Spleen (tissue), 11 donors: ENCODE data around the gene PROM2. TPM values are rescaled to one million over a fixed set of nuclear protein-coding genes. Genes with fewer than 3 reads are reported as not detected.

Source experiments
- DNase-seq: peaks from one replicate; pipeline ENCODE4 v3.0.0-alpha.2; 2020
- H3K27ac ChIP-seq, 8 donors: fragments of 200-600 bp; sonication (generic) in 7 of 8; 1 replicate in 4 of 8; 2 replicates in 4 of 8; pipeline versions ENCODE4 v1.5.0 to v1.8.0; 2016 to 2021; ENCODE audit warnings: inconsistent platforms in 4 of 8, mild to moderate bottlenecking in 4 of 8, moderate library complexity in 1 of 8
- H3K27me3 ChIP-seq, 7 donors: fragments of 200-600 bp; sonication (generic) in 6 of 7; replicated peaks in 1 of 7; 1 replicate in 4 of 7; 2 replicates in 3 of 7; pipeline versions ENCODE4 v1.5.0 to v1.8.0; 2016 to 2021; ENCODE audit warnings: inconsistent platforms in 3 of 7, mild to moderate bottlenecking in 1 of 7
- H3K36me3 ChIP-seq, 6 donors: fragments of 200-600 bp; sonication (generic) in 5 of 6; 1 replicate in 4 of 6; 2 replicates in 2 of 6; pipeline versions ENCODE4 v1.5.0 to v1.8.0; 2016 to 2021; ENCODE audit warnings: inconsistent platforms in 2 of 6
- H3K4me1 ChIP-seq, 6 donors: fragments of 200-600 bp; sonication (generic) in 5 of 6; 1 replicate in 3 of 6; 2 replicates in 3 of 6; pipeline versions ENCODE4 v1.5.0 to v1.8.0; 2016 to 2021; ENCODE audit warnings: inconsistent platforms in 3 of 6
- H3K4me3 ChIP-seq, 8 donors: fragments of 200-600 bp; sonication (generic) in 7 of 8; 1 replicate in 4 of 8; 2 replicates in 4 of 8; pipeline versions ENCODE4 v1.5.0 to v1.8.0; 2016 to 2021; ENCODE audit warnings: inconsistent platforms in 4 of 8, mild to moderate bottlenecking in 4 of 8, moderate library complexity in 2 of 8
- H3K9me3 ChIP-seq, 8 donors: fragments of 200-600 bp; sonication (generic) in 7 of 8; 1 replicate in 4 of 8; 2 replicates in 4 of 8; pipeline versions ENCODE4 v1.5.0 to v1.8.0; 2016 to 2021; ENCODE audit warnings: inconsistent platforms in 4 of 8
- CTCF ChIP-seq, 11 experiments: fragments of 200-600 bp in 7 of 11; fragments of 450-650 bp in 4 of 11; sonication (generic) in 4 of 11; IDR thresholded peaks in 8 of 11; conservative IDR thresholded peaks in 3 of 11; 1 replicate in 7 of 11; 2 replicates in 4 of 11; pipeline versions ENCODE4 v1.4.0 to v1.8.0; 2016 to 2021; ENCODE audit warnings: antibody characterized with exemption in 11 of 11, inconsistent platforms in 4 of 11, mild to moderate bottlenecking in 1 of 11
- POLR2A ChIP-seq, 3 donors: fragments of 450-650 bp; IDR thresholded peaks; one replicate each; pipeline ENCODE4 v1.5.1; 2017; ENCODE audit warnings: antibody characterized with exemption in 3 of 3, mild to moderate bottlenecking in 1 of 3
- POLR2AphosphoS5 ChIP-seq, 3 donors: sonication (generic); formaldehyde crosslinking; IDR thresholded peaks; one replicate each; pipeline ENCODE4 v1.5.1; 2017; ENCODE audit warnings: antibody characterized with exemption in 3 of 3
- WGBS, 5 donors: extraction: QIAGEN DNeasy Blood & Tissue Kit in 3 of 5; methylation state at CpG; one replicate each; pipeline versions ENCODE4 v1.1.5 to v1.1.7; 2013 to 2018; 5-methylcytosine and 5-hydroxymethylcytosine counted together
- intact Hi-C: fragments of 100-400 bp; cut with DNase I; formaldehyde crosslinking; loops from one replicate; pipeline ENCODE4 v1.15.0; 2023; ENCODE audit warnings: low total_unique reads
- polyA plus RNA-seq, 3 donors: library from polyadenylated mRNA; stranded (reverse); fragments of 200-250 nt; gene quantifications; one replicate each; pipeline ENCODE4 v1.2.1, GENCODE V29; 2013
- total RNA-seq, 7 donors: library from RNA; depleted of rRNA in 3 of 7; stranded (reverse); fragments of >200 nt in 3 of 7; fragmentation: NEBNext Ultra II Directional in 4 of 7; extraction: Animal tissue kit (Norgen Biotek cat#: 25700) in 4 of 7; gene quantifications; one replicate each; pipeline versions ENCODE4 v1.1.0 to v1.2.1, GENCODE V29; 2016 to 2021
- donor health status: healthy with polysubstance abuse.
- donor health status: DM: no; HTN: no; CAD: no; lungs with moderate emphysema.
- donor health status: DM: no; HTN: no; CAD: no.
- donor health status: Bipolar disorder and iron deficiency.
- donor health status: healthy.
- donor health status: DM: no; HTN: no; CAD: no.
- donor health status: DM: yes; HTN: yes; CAD: no.

Gene PROM2
- total and polyA plus RNA-seq, 10 donors = 0.21 to 4.9 (median 1.4) TPM

- no peak for DNase-seq
- no peaks in the 10 kb centered on the region for H3K36me3 ChIP-seq
- H3K27ac ChIP-seq = no peak overlapping the region
- H3K9me3 ChIP-seq = no peaks in the 10 kb centered on the region
- no peaks in the 10 kb centered on the region for H3K4me1 ChIP-seq
- 94 to 97% (median 95%) methylated on average over 10 of the region's 10 CpGs for WGBS, 5 donors
- TF ChIP-seq POLR2AphosphoS5 (IDR thresholded peaks at IDR 0.05) (no peak), POLR2A (IDR thresholded peaks at IDR 0.05) (no peak), CTCF (IDR thresholded peaks at IDR 0.05 in 8 of 11, conservative IDR thresholded peaks at IDR 0.05 in 3 of 11) (no peak)
- H3K27me3 ChIP-seq = no peaks in the 10 kb centered on the region
- H3K4me3 ChIP-seq = no peak overlapping the region
- intact Hi-C loops = no loop called here
Measured at GRCh38 chr2:95325590-95326432, 51.6 kb downstream of the PROM2 start.

- TF ChIP-seq CTCF (IDR thresholded peaks at IDR 0.05 in 8 of 11, conservative IDR thresholded peaks at IDR 0.05 in 3 of 11) (no peak), POLR2AphosphoS5 (IDR thresholded peaks at IDR 0.05) (no peak), POLR2A (IDR thresholded peaks at IDR 0.05) (no peak)
- Histone ChIP-seq H3K27ac (no peak overlapping the region), H3K36me3 (no peaks in the 10 kb centered on the region), H3K4me3 (no peak overlapping the region), H3K27me3 (no peaks in the 10 kb centered on the region), H3K9me3 (no peaks in the 10 kb centered on the region), H3K4me1 (no peaks in the 10 kb centered on the region)
- intact Hi-C loops = no loop called here
- no peak for DNase-seq
- 90 to 97% (median 95%) methylated on average over 25 to 30 of the region's 30 CpGs for WGBS, 5 donors
Measured at GRCh38 chr2:95326433-95327140, 52.3 kb downstream of the PROM2 start.

- H3K9me3 ChIP-seq = no peaks in the 10 kb centered on the region
- H3K4me1 ChIP-seq = no peaks in the 10 kb centered on the region
- WGBS, 5 donors = 77 to 86% (median 83%) methylated on average over 6 to 7 of the region's 7 CpGs
- H3K36me3 ChIP-seq = no peaks in the 10 kb centered on the region
- TF ChIP-seq POLR2A (IDR thresholded peaks at IDR 0.05) (no peak), CTCF (IDR thresholded peaks at IDR 0.05 in 8 of 11, conservative IDR thresholded peaks at IDR 0.05 in 3 of 11) (no peak), POLR2AphosphoS5 (IDR thresholded peaks at IDR 0.05) (no peak)
- no peak overlapping the region for H3K27ac ChIP-seq
- no peak overlapping the region for H3K4me3 ChIP-seq
- no peak for DNase-seq
- no peaks in the 10 kb centered on the region for H3K27me3 ChIP-seq
- intact Hi-C loops = no loop called here
Measured at GRCh38 chr2:95327861-95328260, 53.6 kb downstream of the PROM2 start.
